ENCODE results near the gene PRKCE. TPM values are rescaled to one million over a fixed set of nuclear protein-coding genes. Genes with fewer than 3 reads are reported as not detected.

The PRKCE gene
- total and polyA plus RNA-seq, 7 donors = 3.0 to 21.9 (median 15.8) TPM

- H3K9me3 ChIP-seq = no peaks in the 10 kb centered on the region
- TF ChIP-seq POLR2A (IDR thresholded peaks at IDR 0.05) (no peak), EP300 (IDR thresholded peaks at IDR 0.05) (no peak), POLR2AphosphoS5 (IDR thresholded peaks at IDR 0.05) (no peak)
- TF ChIP-seq, protein P1, sequence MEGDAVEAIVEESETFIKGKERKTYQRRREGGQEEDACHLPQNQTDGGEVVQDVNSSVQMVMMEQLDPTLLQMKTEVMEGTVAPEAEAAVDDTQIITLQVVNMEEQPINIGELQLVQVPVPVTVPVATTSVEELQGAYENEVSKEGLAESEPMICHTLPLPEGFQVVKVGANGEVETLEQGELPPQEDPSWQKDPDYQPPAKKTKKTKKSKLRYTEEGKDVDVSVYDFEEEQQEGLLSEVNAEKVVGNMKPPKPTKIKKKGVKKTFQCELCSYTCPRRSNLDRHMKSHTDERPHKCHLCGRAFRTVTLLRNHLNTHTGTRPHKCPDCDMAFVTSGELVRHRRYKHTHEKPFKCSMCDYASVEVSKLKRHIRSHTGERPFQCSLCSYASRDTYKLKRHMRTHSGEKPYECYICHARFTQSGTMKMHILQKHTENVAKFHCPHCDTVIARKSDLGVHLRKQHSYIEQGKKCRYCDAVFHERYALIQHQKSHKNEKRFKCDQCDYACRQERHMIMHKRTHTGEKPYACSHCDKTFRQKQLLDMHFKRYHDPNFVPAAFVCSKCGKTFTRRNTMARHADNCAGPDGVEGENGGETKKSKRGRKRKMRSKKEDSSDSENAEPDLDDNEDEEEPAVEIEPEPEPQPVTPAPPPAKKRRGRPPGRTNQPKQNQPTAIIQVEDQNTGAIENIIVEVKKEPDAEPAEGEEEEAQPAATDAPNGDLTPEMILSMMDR (IDR thresholded peaks at IDR 0.05) = no peak
- H3K36me3 ChIP-seq = no peaks in the 10 kb centered on the region
- no peak overlapping the region for H3K4me3 ChIP-seq
- WGBS, 2 donors = 88% methylated on average over 8 of the region's 8 CpGs
- H3K27ac ChIP-seq = no peak overlapping the region
- DNase-seq = no peak
- intact Hi-C loops (cut with DNase I) = no loop called here
- peaks cover 0 to 34% (median 13%) of the 10 kb centered on the region in 4 donors for H3K4me1 ChIP-seq
- no peaks in the 10 kb centered on the region for H3K27me3 ChIP-seq
Observed at GRCh38 chr2:45806563-45807358, 155.3 kb downstream of the PRKCE start.

DNA sequence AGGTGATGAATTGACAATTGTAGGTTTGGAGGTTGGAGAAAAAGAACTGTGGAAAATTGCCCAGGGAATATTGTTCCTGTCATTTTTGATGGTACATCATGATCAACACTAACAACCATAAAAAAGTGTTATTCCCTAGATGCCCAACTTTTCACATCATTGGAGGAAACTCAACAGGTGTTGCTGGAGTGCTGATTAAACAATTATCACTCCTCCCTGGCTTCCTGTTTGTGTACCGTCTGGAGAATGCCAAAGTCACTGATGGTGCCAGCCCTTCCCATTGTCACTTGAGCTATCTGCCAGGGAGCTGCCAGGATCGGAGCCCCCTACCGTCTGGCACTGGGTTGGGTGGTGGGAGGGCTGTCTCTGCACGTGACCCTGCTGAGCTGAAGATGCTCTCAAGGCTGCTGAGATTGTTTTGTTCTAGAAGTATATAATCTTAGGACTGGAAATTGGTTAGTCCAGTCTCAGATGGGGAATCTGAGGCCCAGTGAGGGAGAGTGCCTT lies 156.9 kb downstream of the PRKCE start:
- H3K9me3 ChIP-seq = no peaks in the 10 kb centered on the region
- intact Hi-C loops (cut with DNase I) = no loop called here
- 75 to 85% methylated on average over 4 of the region's 4 CpGs for WGBS, 2 donors
- DNase-seq = no peak
- no peak overlapping the region for H3K27ac ChIP-seq
- H3K4me3 ChIP-seq = no peak overlapping the region
- no peak for TF ChIP-seq EP300 (IDR thresholded peaks at IDR 0.05)
- TF ChIP-seq, protein P1 (IDR thresholded peaks at IDR 0.05) = no peak
- no peak for TF ChIP-seq POLR2A (IDR thresholded peaks at IDR 0.05)
- no peak for TF ChIP-seq POLR2AphosphoS5 (IDR thresholded peaks at IDR 0.05)
- H3K4me1 ChIP-seq = peaks cover 0 to 46% (median 29%) of the 10 kb centered on the region in 4 donors
- no peaks in the 10 kb centered on the region for H3K36me3 ChIP-seq
- H3K27me3 ChIP-seq = no peaks in the 10 kb centered on the region

GRCh38 chr2:45809205-45809604 lies 157.7 kb downstream of the PRKCE start:
- WGBS, 2 donors = 80 to 91% methylated on average over 4 of the region's 4 CpGs
- H3K27me3 ChIP-seq = no peaks in the 10 kb centered on the region
- no peaks in the 10 kb centered on the region for H3K9me3 ChIP-seq
- intact Hi-C loops (cut with DNase I) = no loop called here
- H3K4me3 ChIP-seq = no peak overlapping the region
- H3K4me1 ChIP-seq = peaks cover 0 to 46% (median 37%) of the 10 kb centered on the region in 4 donors
- TF ChIP-seq EP300 (IDR thresholded peaks at IDR 0.05) (no peak), POLR2AphosphoS5 (IDR thresholded peaks at IDR 0.05) (peak in 1 of 4 donors; percentile 28), POLR2A (IDR thresholded peaks at IDR 0.05) (no peak)
- TF ChIP-seq, protein P1 (IDR thresholded peaks at IDR 0.05) = no peak
- H3K36me3 ChIP-seq = no peaks in the 10 kb centered on the region
- no peak for DNase-seq
- H3K27ac ChIP-seq = no peak overlapping the region

DNA sequence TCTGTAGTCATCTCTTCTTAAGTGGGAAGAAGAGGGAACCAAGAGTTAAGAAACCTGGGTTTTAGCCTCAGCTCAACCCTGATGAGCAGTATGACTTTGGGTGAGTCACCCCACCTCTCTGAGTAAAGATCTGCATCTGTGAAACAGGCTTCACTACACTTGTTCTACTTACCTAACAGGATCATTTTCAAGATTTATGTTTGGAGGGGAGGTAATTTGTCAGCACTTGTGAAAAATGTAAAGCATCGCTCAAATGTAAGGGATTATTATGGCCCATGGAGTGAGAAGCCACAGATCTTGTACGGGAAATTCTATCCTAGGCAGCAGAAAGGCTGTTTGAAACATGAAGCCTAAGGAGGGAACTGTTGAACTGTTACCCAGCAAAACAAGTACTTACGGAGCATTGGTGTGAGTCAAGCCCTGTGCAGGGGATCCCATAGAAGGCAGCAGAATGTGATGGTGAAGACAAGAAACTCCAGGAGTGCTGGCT lies 160.6 kb downstream of the PRKCE start:
- no peak for DNase-seq
- intact Hi-C loops (cut with DNase I) = loop anchor here (5.0 kb wide), 1 partner anchor 40 kb away; no protein-coding TSS in a partner anchor
- WGBS, 2 donors = 92 to 95% methylated on average over 3 of the region's 3 CpGs
- H3K36me3 ChIP-seq = no peaks in the 10 kb centered on the region
- H3K9me3 ChIP-seq = no peaks in the 10 kb centered on the region
- peak overlapping the region; percentile 39 to 87 (median 74) for H3K27ac ChIP-seq
- H3K27me3 ChIP-seq = no peaks in the 10 kb centered on the region
- peak in 2 of 4 donors; percentile 17 to 35 for TF ChIP-seq EP300 (IDR thresholded peaks at IDR 0.05)
- no peak for TF ChIP-seq POLR2A (IDR thresholded peaks at IDR 0.05)
- TF ChIP-seq, protein P1 (IDR thresholded peaks at IDR 0.05) = no peak
- TF ChIP-seq POLR2AphosphoS5 (IDR thresholded peaks at IDR 0.05) = peak in 3 of 4 donors; percentile 10 to 58 (median 23)
- no peak overlapping the region for H3K4me3 ChIP-seq
- H3K4me1 ChIP-seq = peaks cover 0 to 72% (median 65%) of the 10 kb centered on the region in 4 donors

Data from sigmoid colon (tissue), 7 donors.